ENCODE data around the gene ZNF639.

DNA sequence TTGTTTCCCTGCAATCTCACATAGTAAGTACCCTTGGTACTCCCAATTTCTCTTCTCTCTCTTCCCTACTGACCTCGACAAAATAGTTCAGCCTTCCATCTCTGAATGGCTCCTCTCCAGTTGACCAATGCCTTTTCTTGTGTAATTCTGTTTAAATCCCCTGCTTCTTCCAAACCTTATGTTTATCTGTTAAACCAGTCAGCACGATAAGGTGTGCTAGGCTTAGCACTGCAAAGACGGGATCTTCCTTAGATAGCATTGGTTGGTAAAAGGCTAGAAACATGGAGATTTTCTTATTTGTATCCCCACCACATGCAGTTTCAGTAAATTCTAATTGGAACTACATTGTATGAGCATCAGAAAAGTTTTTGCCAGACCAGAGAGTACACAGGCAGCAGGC, 46.1 kb upstream of the ZNF639 start:
- no peak for TF ChIP-seq ZFX (IDR thresholded peaks at IDR 0.05)
- TF ChIP-seq, protein P1, sequence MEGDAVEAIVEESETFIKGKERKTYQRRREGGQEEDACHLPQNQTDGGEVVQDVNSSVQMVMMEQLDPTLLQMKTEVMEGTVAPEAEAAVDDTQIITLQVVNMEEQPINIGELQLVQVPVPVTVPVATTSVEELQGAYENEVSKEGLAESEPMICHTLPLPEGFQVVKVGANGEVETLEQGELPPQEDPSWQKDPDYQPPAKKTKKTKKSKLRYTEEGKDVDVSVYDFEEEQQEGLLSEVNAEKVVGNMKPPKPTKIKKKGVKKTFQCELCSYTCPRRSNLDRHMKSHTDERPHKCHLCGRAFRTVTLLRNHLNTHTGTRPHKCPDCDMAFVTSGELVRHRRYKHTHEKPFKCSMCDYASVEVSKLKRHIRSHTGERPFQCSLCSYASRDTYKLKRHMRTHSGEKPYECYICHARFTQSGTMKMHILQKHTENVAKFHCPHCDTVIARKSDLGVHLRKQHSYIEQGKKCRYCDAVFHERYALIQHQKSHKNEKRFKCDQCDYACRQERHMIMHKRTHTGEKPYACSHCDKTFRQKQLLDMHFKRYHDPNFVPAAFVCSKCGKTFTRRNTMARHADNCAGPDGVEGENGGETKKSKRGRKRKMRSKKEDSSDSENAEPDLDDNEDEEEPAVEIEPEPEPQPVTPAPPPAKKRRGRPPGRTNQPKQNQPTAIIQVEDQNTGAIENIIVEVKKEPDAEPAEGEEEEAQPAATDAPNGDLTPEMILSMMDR (conservative IDR thresholded peaks at IDR 0.05): no peak
